ENCODE measurements around the gene SLC17A9. TPM values are rescaled to one million over a fixed set of nuclear protein-coding genes. Genes with fewer than 3 reads are reported as not detected.
A peak's percentile ranks its signal among the peaks of the same experiment; 100 is the strongest.

SLC17A9 gene
- polyA plus RNA-seq, 3 donors, result 0.81 to 31.3 (median 0.82) TPM

- H3K4me3 ChIP-seq (replicated peaks in 1 of 3; ENCODE audit: low read depth in 2 of 3, low read length in 3 of 3), result no peak overlapping the region
- H3K36me3 Mint-ChIP-seq, result peaks cover 50 to 63% of the 10 kb centered on the region in 2 donors
- H3K27ac Mint-ChIP-seq, result peak overlapping the region in 5 of 7 donors; percentile 14 to 76 (median 30)
- H3K36me3 ChIP-seq (replicated peaks in 1 of 2; ENCODE audit: control insufficient read depth in 1 of 2, insufficient read depth in 2 of 2, low read length in 2 of 2), result peaks cover 53 to 62% of the 10 kb centered on the region in 2 donors
- H3K4me1 ChIP-seq (ENCODE audit: control insufficient read depth in 1 of 2, insufficient read depth in 2 of 2, low read length in 2 of 2), result peaks cover 7 to 16% of the 10 kb centered on the region in 2 donors
- peak overlapping the region in 1 of 2 donors; percentile 4 for H3K27ac ChIP-seq (ENCODE audit: low read depth in 1 of 2, low read length in 2 of 2)
- H3K79me2 ChIP-seq (ENCODE audit: insufficient read depth, low read length), result peaks cover 100% of the 10 kb centered on the region
- no peaks in the 10 kb centered on the region for H3K9me3 Mint-ChIP-seq
- 40% methylated on average over 1 of the region's 7 CpGs for WGBS (ENCODE audit: insufficient coverage)
- H4K20me1 ChIP-seq (ENCODE audit: insufficient read depth, low read length), result peaks cover 100% of the 10 kb centered on the region
- H3K4me3 Mint-ChIP-seq, result no peak overlapping the region
- H3K9me3 ChIP-seq (replicated peaks in 1 of 2; ENCODE audit: control insufficient read depth in 1 of 2, insufficient read depth in 1 of 2, low read length in 2 of 2), result no peaks in the 10 kb centered on the region
- H2AFZ ChIP-seq (ENCODE audit: insufficient read depth, low read depth, low read length, poor library complexity, severe bottlenecking), result no peak overlapping the region
- H3K27me3 ChIP-seq (ENCODE audit: control insufficient read depth in 2 of 2, insufficient read depth in 2 of 2, low read length in 2 of 2), result no peaks in the 10 kb centered on the region
- H3K4me1 Mint-ChIP-seq, result peaks cover 27% of the 10 kb centered on the region
- no peak for DNase-seq
- intact Hi-C loops (cut with micrococcal nuclease), result no loop called here
- H3K4me2 ChIP-seq (replicated peaks; ENCODE audit: extremely low read depth, low read length, poor library complexity, severe bottlenecking), result no peak overlapping the region
- no peak overlapping the region for H3K9ac ChIP-seq (ENCODE audit: insufficient read depth, low read length, poor library complexity, severe bottlenecking)
- TF ChIP-seq, protein P1, sequence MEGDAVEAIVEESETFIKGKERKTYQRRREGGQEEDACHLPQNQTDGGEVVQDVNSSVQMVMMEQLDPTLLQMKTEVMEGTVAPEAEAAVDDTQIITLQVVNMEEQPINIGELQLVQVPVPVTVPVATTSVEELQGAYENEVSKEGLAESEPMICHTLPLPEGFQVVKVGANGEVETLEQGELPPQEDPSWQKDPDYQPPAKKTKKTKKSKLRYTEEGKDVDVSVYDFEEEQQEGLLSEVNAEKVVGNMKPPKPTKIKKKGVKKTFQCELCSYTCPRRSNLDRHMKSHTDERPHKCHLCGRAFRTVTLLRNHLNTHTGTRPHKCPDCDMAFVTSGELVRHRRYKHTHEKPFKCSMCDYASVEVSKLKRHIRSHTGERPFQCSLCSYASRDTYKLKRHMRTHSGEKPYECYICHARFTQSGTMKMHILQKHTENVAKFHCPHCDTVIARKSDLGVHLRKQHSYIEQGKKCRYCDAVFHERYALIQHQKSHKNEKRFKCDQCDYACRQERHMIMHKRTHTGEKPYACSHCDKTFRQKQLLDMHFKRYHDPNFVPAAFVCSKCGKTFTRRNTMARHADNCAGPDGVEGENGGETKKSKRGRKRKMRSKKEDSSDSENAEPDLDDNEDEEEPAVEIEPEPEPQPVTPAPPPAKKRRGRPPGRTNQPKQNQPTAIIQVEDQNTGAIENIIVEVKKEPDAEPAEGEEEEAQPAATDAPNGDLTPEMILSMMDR (IDR thresholded peaks at IDR 0.05), result no peak
- peaks cover 0 to 4% (median 0%) of the 10 kb centered on the region in 3 donors for H3K27me3 Mint-ChIP-seq (ENCODE audit: low read depth in 3 of 3)
Measured at GRCh38 chr20:62913043-62913630, 39.4 kb upstream of the SLC17A9 start.

DNA sequence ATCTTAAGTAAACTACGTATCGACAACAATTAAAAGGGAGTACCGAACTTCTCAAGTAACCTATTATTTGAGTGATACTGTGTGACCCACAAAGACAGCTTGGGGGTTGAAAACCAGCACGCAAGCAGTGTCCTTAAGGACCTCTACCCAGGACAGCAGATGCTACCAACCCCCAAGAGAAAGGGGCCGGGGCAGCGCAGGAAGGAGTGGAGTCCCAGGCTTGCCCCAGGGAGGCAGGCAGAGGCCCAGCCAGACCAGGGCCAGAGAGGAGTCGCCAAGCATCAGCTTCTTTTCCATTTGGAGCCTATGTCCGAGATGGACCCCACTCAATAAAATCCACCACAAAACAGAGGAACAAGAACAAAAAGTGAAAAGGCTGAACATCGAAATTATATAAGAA lies 38.1 kb upstream of the SLC17A9 start:
- no peaks in the 10 kb centered on the region for H3K9me3 ChIP-seq (replicated peaks in 1 of 2; ENCODE audit: control insufficient read depth in 1 of 2, insufficient read depth in 1 of 2, low read length in 2 of 2)
- no peak overlapping the region for H2AFZ ChIP-seq (ENCODE audit: insufficient read depth, low read depth, low read length, poor library complexity, severe bottlenecking)
- H3K27ac Mint-ChIP-seq, result peak overlapping the region in 3 of 7 donors; percentile 49 to 58 (median 54)
- H3K4me3 Mint-ChIP-seq, result no peak overlapping the region
- H3K27me3 Mint-ChIP-seq (ENCODE audit: low read depth in 3 of 3), result peaks cover 0 to 4% (median 0%) of the 10 kb centered on the region in 3 donors
- H3K9ac ChIP-seq (ENCODE audit: insufficient read depth, low read length, poor library complexity, severe bottlenecking), result no peak overlapping the region
- intact Hi-C loops (cut with micrococcal nuclease), result no loop called here
- H3K4me1 ChIP-seq (ENCODE audit: control insufficient read depth in 1 of 2, insufficient read depth in 2 of 2, low read length in 2 of 2), result peaks cover 16 to 29% of the 10 kb centered on the region in 2 donors
- no peaks in the 10 kb centered on the region for H3K27me3 ChIP-seq (ENCODE audit: control insufficient read depth in 2 of 2, insufficient read depth in 2 of 2, low read length in 2 of 2)
- no peak overlapping the region for H3K4me2 ChIP-seq (replicated peaks; ENCODE audit: extremely low read depth, low read length, poor library complexity, severe bottlenecking)
- no peak overlapping the region for H3K4me3 ChIP-seq (replicated peaks in 1 of 3; ENCODE audit: low read depth in 2 of 3, low read length in 3 of 3)
- DNase-seq, result no peak
- peaks cover 40 to 49% of the 10 kb centered on the region in 2 donors for H3K36me3 ChIP-seq (replicated peaks in 1 of 2; ENCODE audit: control insufficient read depth in 1 of 2, insufficient read depth in 2 of 2, low read length in 2 of 2)
- peak overlapping the region in 1 of 2 donors; percentile 61 for H3K27ac ChIP-seq (ENCODE audit: low read depth in 1 of 2, low read length in 2 of 2)
- 100% methylated on average over 1 of the region's 9 CpGs for WGBS (ENCODE audit: insufficient coverage)
- peaks cover 40% of the 10 kb centered on the region for H3K4me1 Mint-ChIP-seq
- H4K20me1 ChIP-seq (ENCODE audit: insufficient read depth, low read length), result peaks cover 100% of the 10 kb centered on the region
- H3K36me3 Mint-ChIP-seq, result peaks cover 37 to 50% of the 10 kb centered on the region in 2 donors
- peaks cover 100% of the 10 kb centered on the region for H3K79me2 ChIP-seq (ENCODE audit: insufficient read depth, low read length)
- TF ChIP-seq, protein P1 (IDR thresholded peaks at IDR 0.05), result no peak
- H3K9me3 Mint-ChIP-seq, result no peaks in the 10 kb centered on the region
